ENCODE results near the gene SGK1.

DNA sequence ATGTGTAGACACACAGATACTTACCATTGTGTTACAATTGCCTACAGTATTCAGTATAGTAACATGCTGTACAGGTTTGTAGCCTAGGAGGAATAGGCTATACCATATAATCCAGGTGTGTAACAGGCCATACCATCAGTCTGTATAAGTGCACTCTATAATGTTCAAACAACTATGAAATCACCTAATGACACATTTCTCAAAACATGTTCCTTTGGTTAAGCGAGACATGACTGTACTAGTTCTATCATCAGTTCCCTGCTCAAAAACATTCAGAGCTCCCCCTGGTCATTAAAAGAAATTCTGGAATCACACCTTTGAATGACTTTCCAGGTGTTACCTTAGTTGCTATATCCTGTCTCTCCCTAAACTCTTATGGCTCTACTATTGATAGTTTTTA lies 195.1 kb downstream of the SGK1 start:
- no peak for TF ChIP-seq EZH2 (IDR thresholded peaks at IDR 0.05)
- no peak for TF ChIP-seq POLR2AphosphoS5 (IDR thresholded peaks at IDR 0.05; ENCODE audit: borderline replicate concordance, low read depth, low read length)
